Measurements from ENCODE around the gene MESP1.

DNA sequence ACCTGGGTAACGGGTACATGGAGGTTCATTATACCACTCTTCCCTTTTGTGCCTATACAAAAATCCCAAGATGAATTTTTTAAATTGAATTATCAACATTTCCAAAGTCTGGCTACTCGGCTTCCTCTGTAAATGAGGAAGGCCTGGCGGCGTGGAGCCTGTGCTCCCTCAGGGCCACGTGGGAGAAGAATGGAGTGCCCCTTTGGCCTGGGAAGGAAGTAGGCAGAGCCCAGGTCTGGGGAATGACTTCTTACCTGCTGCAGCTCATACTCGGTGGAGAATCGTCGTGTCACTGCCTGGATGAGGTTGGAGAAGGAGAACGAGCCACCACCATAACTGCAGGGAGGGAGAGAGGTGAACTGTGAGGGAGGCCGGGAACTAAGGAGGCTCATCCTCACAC lies 39.2 kb upstream of the MESP1 start:
- TF ChIP-seq, protein P1, sequence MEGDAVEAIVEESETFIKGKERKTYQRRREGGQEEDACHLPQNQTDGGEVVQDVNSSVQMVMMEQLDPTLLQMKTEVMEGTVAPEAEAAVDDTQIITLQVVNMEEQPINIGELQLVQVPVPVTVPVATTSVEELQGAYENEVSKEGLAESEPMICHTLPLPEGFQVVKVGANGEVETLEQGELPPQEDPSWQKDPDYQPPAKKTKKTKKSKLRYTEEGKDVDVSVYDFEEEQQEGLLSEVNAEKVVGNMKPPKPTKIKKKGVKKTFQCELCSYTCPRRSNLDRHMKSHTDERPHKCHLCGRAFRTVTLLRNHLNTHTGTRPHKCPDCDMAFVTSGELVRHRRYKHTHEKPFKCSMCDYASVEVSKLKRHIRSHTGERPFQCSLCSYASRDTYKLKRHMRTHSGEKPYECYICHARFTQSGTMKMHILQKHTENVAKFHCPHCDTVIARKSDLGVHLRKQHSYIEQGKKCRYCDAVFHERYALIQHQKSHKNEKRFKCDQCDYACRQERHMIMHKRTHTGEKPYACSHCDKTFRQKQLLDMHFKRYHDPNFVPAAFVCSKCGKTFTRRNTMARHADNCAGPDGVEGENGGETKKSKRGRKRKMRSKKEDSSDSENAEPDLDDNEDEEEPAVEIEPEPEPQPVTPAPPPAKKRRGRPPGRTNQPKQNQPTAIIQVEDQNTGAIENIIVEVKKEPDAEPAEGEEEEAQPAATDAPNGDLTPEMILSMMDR (IDR thresholded peaks at IDR 0.05): no peak
- no peak for TF ChIP-seq POLR2A (IDR thresholded peaks at IDR 0.05)
